Activated CD4-positive, CD25-positive, alpha-beta regulatory T cell treated with anti-CD3 and anti-CD28 coated beads, Interleukin-2, amount 50 U/mL, for 72 hours (primary cell): Measurements from ENCODE around the gene MAP3K5.

Experiments
- DNase-seq: peaks from one replicate; pipeline ENCODE4 v3.0.0; 2021

Gene MAP3K5

DNA sequence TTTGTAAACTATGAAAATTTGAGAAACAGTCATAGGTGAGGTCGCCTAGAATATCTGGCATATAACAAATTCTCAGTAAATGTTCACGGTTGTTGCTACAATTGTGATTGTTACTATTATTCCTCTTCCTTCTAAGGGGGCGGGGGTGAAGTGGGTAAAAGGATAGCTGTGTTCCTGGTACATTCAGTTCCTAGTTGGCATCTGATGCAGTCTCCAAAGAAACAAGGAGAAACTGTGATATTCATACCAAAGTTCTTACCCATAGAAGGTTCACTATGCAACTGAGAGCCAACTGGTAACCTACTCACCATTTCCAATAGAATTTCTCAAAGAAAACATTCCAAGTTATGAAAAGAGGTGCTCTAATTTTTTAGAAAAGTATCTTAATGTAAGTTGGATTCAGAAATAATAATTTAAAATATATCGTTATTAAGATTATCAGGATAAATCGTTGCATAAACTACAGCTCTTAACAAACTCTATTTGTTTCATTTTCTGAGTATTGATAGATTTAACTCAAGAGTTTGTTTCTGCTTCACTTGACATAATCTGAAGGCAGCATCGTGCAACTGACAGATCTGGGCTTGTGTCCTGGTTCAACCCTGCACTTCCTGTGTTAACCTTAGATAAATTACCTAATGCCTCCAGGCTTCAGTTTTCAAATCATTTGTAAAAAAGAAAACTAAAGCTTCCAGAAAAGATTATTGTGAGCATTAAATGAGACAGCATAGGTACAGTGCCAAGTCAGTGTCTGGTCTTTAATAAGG, 228.7 kb downstream of the MAP3K5 start:
- no peak for DNase-seq

DNA sequence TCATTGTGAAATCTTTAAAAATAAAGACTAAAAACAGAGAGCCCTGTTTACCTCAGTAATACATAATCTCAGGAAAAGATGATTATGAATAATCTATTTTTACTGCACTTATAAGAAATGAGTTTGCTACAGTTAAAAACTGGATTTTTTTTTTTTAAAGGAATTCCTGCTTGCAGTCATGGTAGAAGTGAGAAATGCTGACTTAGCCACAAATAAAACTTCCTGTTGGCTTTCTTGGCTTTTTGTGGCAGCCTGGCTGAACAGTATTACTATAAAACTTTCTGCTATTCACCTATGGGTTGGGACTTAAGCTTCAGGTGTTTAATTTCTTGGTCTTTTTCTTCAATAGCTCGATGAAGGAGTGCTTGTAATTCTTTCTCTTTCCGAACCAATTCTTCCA, 230.1 kb downstream of the MAP3K5 start:
- no peak for DNase-seq

DNA sequence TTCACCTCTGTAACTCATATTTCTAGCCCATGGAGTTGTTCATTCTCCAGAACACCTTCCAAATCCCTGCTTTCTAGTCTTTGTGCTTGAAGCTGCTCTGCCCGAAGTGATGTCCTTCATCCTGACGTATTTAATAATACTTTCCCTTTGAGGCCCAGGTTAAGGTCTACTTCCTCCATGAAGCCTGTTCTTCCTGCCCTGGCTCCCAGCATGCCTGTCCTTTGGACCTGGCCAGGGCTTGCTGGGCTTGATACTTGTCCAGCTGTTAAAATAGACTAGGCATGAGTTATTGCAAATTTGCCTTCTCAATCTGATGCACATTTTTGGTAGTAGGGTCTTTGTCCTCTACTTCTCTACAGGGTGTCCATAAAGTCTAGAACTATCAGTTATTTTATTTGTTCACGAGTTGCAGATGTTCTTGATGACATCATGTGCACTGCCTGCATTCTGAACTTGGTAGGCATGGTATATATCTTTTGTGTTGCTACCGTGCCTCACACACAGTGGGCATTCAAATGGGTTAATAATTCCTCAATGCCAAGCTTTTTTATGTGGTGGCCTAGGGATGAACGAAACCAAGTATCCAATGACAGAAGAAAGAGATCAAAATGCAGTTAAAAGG, 239.0 kb downstream of the MAP3K5 start:
- DNase-seq, result no peak

DNA sequence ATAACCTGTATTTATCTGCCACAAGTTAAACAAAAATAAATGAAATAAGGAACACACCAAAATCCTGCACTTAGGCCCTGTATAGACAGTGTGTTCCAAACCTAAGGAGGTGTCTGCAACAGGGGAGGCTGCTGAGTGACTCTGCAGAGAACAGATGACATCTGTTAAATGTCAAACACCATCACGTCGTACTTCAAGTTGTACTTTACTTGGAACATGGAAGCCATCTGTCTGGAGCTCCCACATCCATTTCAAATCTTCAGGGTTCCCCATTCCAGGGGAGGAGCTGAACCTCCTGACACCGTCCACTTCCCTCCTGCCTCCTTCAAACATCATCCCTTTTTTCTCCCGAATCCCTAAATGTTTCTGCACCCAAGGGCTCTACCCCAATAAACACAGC, 240.2 kb downstream of the MAP3K5 start:
- no peak for DNase-seq

DNA sequence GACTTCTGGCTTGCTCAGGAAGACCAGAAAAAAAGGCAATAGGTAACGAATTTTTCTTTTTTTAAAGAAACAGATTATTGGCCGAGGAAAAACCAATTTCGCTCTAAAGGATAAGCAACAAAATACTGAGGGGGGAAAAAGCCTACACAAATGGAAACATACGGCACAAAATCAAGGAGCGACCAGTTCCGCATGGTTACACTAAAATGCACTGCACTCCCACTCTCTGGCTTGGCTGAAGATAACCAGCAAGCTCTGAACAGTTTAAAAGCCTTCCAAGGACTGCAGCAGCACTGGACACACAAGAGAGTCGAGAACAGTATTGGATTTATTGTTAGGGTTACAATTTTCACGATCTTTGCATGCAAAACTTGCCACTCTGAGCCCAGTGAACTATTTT, 241.2 kb downstream of the MAP3K5 start:
- DNase-seq, result no peak

DNA sequence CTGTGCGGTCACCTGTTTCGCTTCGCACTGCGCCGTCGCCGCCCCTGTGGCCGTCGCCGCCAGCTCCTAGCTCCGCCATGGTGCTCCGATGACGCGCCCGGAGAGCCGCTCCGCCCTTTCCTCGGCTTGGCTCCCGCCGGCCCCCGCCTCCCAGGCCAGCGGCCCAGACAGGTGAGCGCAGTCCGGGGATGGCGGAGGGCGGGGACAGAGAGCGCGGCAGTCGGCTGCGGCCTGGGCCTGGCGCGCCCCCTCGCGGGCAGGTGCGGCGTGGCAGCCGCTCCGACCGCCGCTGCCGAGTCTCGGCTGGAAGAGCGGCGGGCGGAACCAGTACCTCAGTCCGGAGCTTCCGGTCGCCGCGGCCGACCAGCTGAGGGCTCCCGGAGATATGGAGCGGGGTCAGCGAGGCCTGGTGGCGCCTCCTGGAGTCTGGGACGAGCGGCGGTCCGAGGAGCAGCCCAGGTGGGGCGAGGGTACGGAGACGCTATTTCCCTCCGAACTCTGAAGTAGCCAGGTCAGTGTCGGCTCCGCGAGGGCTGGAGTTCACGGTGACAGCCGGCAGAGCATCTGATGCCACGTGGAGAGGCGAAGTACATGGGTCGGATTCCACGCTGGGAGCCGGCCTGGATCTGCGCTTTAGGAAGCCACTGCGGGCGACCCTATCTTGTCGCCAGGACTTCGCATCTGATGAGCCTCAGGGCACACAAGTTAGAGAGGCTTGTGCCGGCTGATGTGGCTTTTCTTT, 241.8 kb downstream of the MAP3K5 start, which contains the start of gene MAP7:
MAP7 (minus strand) TSS at position 93 of the 742 bp plus-strand sequence; CDS start at position 79, 14 bp downstream.
- DNase-seq, result peak; percentile 73

DNA sequence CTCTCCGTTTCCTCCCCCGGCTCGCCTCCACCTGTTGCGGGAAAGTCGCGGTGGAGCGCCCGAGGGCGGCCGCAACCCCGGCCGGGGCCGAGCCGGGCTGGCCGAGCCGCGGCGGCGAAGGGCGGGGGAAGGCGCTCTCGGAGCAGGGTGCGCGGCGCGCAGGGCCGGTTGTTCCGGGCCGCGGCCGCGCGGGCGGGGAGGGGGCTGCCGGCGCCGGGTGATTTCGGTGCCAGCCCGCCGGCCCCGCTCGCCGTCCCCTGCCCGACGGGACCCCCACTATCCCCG, 242.3 kb downstream of the MAP3K5 start:
- DNase-seq, result no peak

DNA sequence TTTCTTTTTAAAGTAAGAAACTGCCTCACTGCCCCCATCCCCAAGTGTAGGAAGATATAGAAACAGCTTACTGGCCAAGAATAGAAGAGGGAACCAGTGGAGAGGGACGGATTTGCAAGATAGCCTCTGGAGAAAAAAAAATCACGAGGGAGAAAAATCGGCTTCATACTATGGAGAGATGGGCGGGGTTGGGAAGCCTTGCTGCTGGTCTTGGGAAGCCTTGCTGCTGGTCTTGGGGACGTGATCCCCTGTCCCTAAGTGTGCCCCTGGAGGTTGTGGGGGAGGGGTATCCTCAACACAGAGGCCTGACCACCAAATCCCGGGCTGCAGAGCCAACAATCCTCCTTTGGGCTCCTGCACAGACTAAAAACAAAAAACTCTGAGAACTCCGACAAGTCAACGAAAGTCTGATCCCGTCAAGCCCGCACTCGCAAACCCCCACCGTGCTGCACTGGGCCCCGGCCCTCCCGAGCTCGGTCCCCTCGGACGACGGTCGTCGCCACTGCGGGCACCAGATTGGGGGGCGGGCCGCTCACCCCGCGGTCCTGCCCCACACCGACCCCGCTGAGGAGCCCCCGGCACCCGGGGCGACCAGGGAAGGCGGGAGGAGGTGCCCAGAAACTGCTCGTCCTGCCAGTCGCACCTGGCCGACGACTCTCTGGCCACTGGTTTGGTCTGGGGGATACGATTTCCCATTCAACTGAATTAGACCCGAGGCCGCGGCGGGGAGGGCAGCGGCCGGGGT, 242.8 kb downstream of the MAP3K5 start:
- DNase-seq, result no peak

DNA sequence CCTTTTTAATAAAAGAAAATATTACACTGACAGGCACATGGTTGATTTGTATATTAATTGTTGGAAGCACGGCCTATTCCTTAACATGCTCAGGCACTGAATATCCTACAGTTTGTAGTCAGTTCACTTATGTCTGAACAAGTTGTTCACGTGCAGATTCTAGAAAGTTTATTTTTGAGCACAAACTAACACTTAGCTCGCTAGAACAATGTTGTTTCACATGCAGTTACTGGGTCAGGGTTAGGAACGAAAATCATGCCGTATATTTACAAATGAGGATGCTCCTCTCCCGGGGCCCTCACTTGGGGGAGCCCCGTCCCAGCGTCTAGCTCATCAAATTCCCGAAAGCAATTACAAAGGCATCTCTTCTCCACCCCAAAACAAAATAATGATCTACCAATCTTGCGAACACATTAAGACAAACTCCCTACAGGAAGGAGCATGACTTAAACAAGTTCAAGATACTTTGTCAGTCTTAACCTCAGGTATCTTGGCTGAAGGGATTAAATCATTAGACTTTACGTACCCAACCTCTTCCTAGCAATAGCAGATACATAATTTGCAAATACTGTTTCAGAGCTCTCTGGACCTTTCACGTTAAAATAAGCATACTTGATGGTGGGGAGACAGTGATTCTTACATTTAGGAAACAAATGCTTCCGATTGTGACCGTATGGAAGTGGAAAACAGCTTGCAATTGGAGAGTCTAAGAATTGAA, 243.5 kb downstream of the MAP3K5 start:
- DNase-seq, result no peak

DNA sequence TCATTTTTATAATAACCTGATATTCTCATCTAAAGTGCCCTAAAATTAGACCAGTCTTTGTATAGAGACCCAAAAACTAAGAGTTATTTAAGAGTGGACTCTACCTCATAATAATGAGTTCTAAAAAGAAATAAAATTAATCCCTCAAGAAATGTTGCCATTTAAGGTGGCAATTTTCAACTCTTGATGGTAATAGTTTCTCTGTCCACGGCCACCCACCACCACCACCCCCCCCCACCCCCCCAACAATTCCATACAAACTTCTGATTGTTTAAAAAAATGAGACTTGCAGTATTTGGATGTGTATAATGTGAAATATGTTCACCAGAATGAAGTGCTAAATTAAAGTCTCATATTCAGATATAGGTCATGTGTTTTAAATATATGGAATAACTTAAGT, 244.4 kb downstream of the MAP3K5 start:
- no peak for DNase-seq

DNA sequence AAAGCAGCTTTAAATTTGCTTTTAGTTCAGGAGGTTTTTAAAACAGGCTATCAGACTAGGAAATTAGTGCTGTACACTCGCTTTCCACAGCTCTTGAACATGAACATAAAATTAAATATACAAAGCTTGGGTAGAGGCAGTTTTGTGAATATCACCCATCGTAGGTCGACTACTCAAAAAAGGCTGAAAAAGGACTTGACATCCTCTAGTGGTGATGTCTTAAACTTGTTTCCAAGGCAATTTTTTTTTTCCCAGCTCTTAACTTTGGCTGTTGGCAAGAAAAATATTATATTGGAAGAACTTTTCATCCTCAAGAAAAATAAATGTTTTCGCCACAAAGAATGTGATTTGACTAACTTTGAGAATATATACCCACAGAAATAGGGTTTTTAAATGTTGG, 244.9 kb downstream of the MAP3K5 start:
- no peak for DNase-seq

DNA sequence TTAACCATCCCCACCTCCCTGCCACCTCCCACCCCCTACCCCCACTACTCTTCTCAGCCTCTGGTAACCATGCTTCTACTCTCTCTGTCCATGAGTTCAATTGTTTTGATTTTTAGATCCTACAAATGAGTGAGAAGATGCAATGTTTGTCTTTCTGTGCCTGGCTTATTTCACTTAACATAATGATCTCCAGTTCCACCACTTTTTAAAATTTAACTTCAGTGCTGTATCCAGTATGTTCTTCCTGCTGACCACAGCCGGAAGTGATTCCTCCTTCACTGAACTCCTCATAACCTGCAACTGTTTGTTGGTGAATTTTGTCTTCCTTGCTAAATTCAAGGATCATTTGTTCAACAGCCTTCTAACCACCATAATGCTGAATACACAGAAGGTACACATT, 245.9 kb downstream of the MAP3K5 start:
- no peak for DNase-seq

DNA sequence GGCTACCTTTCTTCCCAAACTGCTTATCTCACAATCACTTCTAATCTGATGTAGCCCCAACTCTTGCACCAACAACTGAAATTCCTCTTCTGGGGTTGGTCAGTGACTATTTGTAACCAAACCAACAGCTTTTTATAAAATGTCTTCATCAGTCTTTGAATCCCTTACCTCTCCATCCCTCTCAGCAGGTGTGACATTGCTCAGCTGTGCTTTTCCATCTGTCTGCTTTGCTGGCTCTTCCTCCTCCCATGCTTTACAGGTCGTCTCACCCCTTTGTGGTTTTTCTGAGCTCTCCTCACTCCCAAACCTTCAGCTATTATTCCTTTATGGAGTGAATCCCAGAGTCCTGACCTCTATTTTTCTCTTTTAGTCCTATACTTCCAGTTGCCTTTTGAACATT, 248.0 kb downstream of the MAP3K5 start:
- DNase-seq, result no peak

DNA sequence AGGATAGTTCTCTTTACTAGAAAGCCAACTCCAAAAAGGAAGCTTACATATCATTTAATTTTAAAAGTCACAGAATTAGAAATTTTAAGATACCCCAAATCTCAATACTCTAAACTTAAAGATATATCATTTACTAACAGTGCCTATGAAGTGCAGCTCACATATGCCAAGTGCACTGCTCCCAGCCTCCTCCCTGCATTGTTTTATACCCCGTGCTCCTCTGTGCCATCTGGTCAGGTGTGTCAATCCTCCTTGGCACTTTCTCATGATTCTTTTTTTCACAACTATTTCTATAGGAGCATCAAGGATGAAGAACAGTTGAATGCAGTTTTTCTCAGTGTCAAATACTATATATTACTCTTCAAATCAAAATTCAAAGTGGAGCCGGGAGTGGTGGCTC, 250.9 kb downstream of the MAP3K5 start:
- no peak for DNase-seq

DNA sequence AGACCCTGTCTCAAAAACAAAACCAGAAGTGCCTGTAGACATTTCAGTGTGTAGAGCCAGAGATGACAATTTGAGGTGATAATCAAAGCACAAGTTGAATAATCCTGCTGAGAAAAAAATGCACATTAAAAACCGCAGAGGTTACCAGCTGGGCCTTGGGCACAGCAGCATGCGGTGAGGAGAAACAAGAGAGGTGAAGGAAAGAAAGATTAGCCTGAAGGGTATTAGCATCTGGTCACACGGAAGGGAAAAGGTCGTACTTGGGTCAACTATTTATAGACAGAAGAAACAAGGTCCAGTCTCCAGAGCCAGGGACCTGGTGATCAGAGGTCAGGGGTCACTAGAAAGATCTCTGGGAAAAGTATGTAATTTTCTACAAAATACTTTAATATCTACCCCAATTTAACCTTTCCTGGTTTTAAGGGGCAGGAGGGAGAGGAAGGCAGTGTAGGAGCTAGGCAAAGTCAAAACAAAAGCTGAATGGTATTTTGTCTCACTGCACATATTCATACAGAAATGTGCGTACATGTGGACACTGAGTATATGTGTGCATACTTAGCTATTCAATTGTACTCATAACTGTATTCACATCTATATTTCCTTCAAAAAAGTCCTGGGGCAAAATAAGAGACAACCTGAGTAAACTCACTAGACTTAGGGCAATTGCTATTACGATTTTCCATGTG, 252.2 kb downstream of the MAP3K5 start:
- DNase-seq, result no peak

DNA sequence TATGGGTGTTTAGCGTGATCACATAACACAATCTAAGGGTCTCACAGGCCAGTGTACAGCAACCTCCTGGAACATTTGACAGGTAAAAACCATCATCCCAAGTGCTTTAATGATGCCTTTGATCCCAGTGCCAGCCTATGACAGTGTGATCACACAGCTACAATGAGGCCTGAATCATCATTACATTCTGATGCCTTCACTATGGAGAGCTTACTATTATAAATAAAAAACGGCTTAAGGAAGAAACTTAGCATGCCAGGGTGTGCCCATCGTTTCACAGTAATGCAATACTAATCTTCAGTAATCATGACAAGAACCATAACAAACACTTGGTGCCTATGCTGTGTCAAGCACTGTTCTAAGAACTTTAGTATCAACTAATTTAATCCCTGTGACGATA, 253.4 kb downstream of the MAP3K5 start:
- no peak for DNase-seq

DNA sequence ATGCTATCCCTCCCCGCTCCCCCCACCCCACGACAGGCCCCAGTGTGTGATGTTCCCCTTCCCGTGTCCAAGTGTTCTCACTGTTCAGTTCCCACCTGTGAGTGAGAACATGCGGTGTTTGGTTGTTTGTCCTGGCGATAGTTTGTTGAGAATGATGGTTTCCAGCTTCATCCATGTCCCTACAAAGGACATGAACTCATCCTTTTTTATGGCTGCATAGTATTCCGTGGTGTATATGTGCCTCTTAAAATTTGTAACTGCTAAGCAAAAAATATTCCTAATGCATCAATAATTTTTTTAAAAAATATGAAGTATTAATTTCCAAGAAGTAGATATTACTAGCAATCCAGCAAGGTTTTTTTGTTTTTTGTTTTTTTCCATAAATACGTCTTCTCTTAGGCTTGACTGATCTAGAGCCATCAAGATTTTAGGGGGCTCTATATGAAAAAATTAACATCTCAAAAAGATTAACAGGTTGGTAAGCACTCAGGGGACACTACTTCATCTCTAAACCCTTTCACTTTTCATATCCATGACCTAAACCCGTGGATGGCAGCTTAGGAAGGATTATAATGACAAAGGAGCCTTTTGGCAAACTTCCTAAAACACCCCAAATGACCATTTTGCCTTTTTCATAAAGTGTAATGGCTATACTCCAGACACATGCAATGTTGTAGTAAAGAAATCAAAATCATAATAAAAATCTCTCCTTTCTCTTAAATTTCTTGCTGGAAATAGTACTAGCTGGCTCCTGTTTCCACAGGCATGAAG, 256.2 kb downstream of the MAP3K5 start:
- DNase-seq, result no peak

DNA sequence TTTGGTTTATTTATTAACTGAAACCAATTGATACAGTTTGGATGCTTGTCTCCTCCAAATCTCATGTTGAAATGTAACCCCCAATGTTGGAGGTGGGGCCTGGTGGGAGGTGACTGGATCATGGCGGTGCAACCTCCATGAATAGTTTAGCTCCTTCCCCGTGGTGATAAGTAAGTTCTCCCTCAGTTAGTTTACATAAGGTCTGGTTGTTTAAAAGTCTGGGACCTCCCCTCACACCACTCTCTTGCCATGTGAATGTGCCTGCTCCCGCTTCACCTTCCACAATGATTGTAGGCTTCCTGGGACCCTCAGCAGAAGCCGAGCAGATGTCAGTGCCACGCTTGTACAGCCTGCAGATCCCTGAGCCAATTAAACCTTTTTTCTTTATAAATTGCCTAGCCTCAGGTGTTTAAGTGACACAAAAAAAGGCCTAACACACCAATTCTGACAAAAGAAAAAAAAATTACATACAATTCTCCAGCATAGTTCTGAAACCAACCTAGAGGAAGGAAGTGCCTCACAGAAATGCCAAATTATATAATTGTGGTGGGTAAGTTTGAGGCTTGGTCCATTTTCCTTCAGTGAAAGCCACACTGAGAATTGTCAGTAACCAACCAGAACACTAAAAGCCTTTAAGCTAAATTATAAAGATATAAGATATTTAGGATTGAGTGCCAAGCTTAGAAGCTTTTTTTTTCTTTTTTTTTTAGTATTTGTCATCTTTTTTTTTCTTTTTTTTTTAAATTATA, 257.1 kb downstream of the MAP3K5 start:
- DNase-seq, result no peak

DNA sequence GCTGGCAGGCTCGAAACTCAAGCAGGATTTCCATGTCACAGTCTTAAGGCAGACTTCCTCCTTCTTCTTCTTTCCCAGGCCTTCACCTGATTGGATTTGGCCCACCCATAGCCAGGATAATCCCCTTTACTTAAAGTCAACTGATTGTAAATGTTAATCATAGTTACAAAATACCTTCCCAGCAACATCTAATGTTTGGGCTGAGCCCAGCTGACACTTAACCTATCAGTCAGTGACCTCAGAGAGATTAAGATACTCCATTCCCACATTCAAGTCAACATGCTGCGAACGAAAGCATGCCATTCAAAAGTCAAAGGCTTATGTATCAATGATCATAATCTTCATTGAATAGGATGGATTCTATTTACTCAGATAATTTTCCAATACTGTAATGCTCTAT, 258.0 kb downstream of the MAP3K5 start:
- no peak for DNase-seq

DNA sequence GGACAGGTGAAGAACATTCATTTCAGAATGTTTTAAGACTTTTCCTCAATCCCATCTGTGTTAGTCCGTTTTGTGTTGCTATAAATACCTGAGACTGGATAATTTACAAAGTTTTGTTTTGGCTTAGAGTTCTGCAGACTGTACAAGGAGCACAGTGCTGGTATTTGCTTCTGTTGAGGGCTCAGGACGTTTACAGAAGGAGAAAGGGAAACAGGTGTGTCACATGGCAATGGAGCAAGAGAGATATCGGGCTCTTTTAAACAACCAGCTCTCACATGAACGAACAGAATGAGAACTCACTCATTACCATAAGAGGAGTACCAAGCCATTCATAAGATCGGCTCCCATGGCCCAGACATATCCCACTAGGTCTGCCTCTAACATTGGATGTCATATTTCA, 258.8 kb downstream of the MAP3K5 start:
- no peak for DNase-seq

DNA sequence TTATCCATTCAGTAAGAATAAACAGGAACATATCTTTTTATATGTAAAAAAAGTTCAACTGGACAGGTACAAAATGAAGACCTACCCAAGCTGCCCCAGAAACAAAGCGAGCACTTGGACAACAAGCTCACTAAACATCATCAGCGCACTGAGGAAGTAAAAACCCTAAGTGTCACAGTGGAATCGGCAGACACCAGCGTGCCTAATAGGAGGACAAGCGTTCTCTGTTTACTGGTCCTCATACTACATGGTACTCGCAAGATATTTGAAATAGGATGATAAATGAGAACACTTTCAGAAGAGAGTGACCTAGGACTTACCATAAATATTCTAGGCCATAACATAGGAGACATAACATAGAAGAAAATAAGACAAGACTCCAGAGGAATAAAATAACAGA, 260.2 kb downstream of the MAP3K5 start:
- DNase-seq, result no peak
